ENCODE results near the gene SHLD3.
"Not testable (repeated sequence)": the region's sequence is repeated elsewhere in the genome, so short reads cannot be mapped to it uniquely, and the experiment has no call there.

The SHLD3 gene

DNA sequence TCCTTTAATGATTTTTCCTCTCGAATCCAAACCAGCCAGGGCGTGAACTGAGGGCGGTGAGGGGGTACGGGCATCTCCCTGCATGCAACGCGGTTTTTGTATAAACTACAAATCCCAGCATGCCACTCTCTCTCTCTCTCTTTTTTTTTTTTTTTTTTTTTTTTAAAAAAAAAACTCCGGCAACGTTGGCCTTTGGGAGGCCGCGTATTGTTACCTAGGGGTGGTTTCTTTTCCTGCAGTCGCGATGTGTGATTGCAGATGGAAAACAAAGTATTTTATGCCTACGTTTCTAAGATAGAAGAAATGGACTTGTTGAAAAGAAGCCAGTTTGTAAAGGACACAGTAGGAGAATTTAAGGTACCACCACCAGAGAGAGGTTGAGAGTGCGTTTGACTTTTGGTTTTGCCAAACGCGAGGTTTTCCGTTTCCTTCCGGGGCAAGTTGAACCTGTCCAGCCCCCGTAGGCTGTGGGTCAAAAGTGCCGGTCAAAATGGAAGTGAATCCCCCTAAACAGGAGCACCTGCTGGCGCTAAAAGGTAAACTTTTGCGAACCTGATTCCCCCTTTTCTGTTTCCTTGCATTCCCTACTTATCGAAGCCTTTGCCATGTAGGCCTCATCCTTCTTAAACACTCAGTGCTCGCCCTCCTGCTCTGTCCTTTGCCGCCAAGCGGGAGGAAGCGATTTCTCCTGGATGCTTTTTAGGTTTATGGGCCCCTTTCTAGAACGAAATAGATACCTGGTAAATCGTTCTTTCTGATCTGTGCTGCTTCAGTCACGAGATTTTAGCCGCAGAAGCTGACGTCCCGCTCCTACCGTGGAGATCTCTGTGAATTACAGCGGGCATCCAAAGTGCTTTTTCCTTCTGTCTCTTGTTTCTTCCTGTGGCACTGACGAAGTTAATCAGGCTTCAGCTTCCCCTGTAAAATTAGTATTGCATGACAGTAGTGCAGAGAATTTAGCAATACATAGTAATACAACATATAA is at the start of gene SHLD3, which contains the start of gene TRAPPC13:
Gene SHLD3 (plus strand): TSS at position 457 of the 985 bp plus-strand sequence. CDS start 4,561 bp downstream, outside the sequence.
Gene TRAPPC13 (plus strand): TSS at position 457 of the 985 bp plus-strand sequence. CDS start 34 bp downstream, at position 491.
- DNase-seq: peak; percentile 91 to 98

DNA sequence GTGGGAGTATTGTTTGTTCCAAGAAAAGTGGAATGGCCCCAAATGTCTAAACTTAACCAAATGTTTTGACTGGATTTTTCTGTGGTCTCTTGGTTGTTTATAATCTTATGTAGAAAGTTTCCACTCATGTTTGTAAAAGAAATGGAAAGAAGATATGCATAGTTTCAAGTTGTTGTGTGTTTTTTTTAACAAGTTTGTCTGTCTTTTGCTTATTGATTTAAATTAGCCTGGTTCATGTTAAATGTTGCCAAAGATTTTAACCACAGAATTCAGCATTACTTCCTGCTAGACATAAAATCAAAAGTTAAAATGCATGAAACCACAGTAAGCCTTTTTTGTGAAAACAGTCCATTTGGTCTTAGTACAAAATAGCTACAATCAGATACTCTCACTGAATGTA is 47.7 kb upstream of the SHLD3 start:
- no peak for DNase-seq

DNA sequence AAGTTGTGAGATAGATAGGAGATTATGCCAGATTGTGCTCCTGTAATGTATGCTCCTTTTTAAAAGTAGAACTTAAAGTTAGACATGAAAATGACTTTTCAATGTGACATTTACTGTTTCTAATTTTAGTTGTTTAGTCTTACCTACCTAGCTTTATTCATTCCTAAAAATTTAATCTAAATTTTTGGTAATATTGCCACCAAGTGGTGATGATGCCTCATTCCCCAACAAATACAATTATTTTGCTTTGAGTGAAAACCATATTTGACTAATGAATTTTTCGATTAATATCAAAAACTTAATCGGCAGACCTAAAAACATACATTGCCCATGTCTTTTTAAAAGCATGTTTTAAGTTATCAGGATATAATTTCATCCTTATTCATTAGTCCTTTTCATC is 36.1 kb upstream of the SHLD3 start:
- DNase-seq: no peak

- DNase-seq: not testable (repeated sequence)
Measured at GRCh38 chr5:65601761-65602160, 23.1 kb upstream of the SHLD3 start.

DNA sequence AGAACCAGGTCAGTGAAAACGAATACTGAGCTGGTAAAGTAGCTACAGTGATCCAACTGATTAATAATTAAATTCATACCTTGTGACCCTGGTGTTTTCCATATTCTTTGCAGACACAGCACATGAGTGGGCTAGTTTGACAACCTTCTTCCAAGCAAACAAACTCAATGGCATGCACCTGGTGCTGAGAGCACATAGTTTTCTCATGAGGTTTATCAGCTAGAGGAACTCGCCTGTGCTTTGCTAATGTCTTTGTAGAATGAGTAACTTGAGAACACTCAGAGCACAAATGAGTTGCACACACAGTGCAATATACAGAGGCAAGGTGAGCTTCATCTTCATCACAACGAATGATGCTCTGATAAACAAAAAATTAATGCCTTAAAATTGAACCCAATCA is 13.3 kb upstream of the SHLD3 start:
- DNase-seq: peak in 1 of 2 experiments; percentile 14

GRCh38 chr5:65612298-65612907 is 12.4 kb upstream of the SHLD3 start:
- no peak for DNase-seq

- DNase-seq: no peak
Measured at GRCh38 chr5:65620021-65620420, 4.8 kb upstream of the SHLD3 start.

- not testable (repeated sequence) for DNase-seq
Measured at GRCh38 chr5:65621961-65622360, 2.9 kb upstream of the SHLD3 start.

- DNase-seq: no peak
Measured at GRCh38 chr5:65623482-65623881, 1.3 kb upstream of the SHLD3 start.

DNA sequence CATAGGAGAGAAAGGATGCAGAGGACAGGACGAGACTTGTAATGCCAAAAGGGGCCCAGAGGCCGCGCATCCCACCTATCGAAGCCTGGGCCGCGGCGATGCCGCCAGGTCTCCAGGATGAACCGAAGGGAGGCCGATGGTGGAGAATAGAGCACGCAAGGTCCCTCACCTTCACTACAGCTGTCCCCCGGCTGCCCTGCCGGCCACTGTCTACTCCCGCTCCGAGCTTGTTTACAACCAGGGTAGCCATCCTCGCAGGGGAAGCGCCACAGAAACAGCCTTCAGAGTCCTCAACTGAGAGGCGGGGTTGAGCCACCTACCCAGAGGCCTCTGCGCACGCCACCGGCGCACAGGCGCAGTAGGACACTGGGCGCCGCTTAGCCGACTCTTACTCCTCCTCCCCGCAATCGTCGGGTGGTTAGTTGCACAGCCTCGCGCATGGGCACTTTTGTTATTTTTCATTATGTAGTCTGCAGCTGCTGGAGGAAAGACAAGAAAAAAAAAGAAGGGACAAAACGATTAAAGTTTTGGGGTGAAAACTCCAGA is 729 bp upstream of the SHLD3 start, which contains the start of gene TRIM23:
Gene TRIM23 (minus strand): TSS at position 309 of the 546 bp plus-strand sequence. CDS start 59 bp downstream, at position 250.
- peak; percentile 88 to 97 for DNase-seq

- DNase-seq: no peak
Measured at GRCh38 chr5:65625743-65626142, 916 bp downstream of the SHLD3 start.

DNA sequence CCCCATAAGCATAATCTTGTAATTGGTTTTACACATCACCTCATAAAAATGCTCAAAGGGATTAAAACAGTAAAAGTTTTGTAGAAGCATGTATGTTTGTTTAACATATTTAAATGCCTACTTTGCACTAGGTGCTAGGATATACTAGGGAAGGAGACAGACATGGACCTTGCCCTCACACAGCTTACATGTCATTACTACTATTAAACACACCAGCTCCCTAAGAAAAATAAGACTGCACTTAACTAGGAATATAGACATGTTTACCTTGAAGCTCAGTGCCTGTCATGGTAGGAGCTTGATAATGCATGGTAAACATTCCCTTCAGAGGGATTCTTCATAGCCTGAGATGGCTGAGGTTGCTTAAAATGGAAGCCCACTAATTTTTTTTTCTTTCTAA is 6.2 kb downstream of the SHLD3 start:
- DNase-seq: no peak

- no peak for DNase-seq
Measured at GRCh38 chr5:65640240-65640639, 15.4 kb downstream of the SHLD3 start.

DNA sequence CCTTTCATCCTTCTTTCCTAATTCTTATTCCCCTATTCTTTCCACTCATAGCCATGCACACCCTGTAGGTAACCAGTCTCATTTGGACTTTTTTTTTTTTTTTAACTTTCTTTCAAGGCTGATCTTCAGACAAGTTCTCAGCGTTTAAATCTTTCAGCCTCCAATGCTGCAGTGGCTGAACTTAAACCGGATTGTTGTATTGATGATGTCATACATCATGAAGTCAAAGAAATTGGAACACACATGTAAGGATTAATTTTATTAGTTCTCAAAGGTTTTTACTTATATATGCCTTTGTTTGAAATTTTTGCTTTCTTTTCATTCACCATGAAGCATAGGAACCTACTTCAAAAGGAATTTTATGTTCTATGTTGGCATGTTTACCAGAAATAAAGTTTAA is 22.1 kb downstream of the SHLD3 start:
- no peak for DNase-seq

DNA sequence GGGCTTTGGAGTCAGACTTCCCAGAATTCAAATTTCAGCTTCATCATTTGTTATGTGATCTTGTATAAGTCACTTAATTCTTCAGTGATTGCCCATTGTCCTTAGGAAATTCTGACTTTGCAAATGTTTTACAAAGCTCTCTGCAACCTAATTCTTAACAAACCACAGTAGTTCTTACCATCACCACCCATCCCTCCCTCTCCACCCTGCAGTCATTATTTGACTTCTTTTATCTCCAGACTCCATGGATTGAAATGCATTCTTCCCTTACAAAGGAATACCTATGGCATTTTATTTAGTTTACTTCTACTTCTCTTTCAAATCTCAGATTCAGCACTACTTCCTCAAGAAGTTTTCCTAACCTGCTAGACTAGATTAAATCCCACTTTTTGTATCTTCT is 23.1 kb downstream of the SHLD3 start:
- DNase-seq: no peak

- no peak for DNase-seq
Measured at GRCh38 chr5:65651144-65651543, 26.3 kb downstream of the SHLD3 start.

- no peak for DNase-seq
Measured at GRCh38 chr5:65654713-65655112, 29.9 kb downstream of the SHLD3 start.

DNA sequence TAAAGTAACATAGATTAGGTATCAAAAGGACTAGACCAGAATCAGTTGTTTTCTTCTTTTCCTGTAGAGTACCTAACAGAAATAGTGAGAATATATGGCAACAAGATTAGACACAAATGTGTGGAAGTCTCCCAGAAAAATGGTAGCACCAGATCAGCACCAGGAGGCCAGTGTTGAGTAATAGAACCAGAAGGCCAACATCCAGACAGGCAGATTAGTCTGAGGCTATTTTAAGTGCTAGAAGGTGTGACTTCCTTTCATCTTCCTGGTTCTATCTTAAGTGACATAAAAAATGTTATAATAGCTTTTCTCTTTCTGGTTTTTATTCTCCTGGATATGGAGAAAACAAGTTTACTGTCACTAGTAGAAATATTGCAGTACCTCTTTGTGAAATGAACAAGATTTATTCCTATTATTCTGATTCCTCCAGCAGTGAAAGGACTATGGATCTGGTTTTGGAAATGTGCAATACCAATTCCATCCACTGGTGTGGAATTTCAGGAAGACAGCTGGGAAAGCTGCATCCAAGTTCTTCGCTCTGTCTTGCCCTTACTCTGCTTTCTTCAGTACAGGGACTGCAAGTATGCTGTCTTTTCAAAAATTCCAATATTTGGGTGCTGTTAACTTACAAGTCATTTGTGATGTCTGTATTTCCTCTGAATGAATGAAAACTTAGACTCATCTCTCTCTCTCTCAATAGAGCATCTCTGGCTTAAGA is 39.1 kb downstream of the SHLD3 start:
- DNase-seq: peak in 1 of 2 experiments; percentile 41

DNA sequence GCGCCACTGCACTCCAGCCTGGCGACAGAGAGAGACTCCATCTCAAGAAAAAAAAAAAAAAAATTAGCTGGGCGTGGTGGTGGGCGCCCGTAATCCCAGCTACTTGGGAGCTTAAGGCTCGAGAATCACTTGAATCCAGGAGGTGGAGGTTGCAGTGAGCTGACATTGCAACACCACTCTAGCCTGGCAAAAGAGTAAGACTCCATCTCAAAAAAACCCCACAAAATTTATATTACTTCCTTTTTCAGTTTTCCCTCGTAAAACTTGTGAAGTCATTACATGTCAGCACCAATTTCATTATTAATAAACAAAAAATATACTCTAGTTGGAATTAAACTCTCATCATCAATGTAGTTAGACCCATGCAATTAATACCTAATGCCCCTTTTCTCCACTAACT is 43.9 kb downstream of the SHLD3 start:
- DNase-seq: no peak

DNA sequence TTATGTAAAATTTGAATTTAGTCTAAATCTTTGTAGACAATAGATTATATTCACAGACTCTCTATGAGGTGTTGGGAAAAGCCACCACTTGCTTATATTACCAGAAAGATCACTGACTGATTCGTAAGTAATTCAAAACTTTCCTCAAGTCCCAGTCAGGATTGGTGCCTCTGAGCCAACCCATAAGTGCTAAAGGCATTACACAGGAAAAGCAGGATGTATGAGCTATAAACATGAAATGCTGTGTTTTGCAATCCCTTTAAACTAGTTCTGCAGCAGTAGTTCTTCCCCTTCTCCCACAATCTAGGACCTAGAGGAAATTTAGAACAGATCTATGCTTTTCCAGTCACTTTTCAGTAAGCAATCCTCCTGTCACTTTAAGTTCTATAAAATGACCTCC is 48.0 kb downstream of the SHLD3 start:
- DNase-seq: no peak

- DNase-seq: no peak
Measured at GRCh38 chr5:65674749-65675148, 49.9 kb downstream of the SHLD3 start.

DNA sequence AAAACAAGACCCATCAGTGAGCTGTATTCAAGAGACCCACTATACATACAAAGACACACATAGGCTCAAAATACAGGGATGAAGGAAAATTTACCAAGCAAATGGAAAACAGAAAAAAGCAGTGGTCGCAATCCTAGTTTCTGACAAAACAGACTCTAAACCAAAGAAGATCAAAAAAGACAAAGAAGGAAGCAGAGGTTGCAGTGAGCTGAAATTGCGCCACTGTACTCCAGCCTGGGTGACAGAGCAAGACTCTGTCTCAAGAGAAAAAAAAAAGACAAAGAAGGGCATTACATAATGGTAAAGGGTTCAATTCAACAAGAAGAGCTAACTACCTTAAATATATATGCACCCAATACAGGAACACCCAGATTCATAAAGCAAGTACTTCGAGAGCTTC is 51.2 kb downstream of the SHLD3 start:
- not testable (repeated sequence) for DNase-seq
